ENCODE data around the gene KLC4. TPM values are rescaled to one million over a fixed set of nuclear protein-coding genes. Genes with fewer than 3 reads are reported as not detected.

KLC4 gene
- total and polyA plus RNA-seq, 9 of the 15 experiments (the other 6 are each of a cell fraction or from before 2014, with no cell fraction given), result 1.7 to 16.2 (median 7.7) TPM

DNA sequence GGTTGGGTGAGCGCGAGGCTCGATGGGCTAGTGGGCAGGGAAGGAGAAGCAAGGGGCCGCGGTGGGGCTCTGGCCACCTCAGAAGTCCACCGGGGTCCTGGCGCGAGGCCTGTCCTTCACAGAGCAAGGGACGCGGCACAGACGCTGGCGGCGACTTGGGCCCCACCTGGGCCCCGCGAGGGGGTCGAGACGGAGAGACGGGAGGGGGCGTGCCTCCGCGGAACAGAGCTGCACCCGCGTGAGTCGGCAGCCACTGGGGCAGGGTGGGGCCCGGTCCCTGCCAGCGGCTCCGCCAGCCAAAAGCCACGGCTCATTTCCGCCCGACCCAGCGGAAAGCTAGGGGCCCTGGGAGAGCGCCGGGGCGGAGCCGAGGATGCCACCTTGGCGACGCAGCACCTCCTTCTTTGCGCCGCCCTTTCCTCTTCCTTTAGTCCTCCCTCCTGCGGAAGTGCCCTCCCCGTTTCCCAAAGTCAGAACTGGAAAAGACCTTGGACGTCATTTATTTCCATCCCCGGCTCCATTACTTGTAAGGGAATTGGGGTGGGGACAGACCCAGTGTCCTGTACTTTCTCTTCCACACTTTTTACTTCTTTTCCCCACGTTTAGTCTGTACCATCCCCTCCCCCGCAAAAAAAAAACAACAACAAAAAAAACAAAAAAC lies 5.8 kb upstream of the KLC4 start, which contains the start of gene CUL7 (continued):
- TF ChIP-seq HDAC3 (IDR thresholded peaks at IDR 0.05; ENCODE audit: borderline replicate concordance, partially characterized antibody) (peak; percentile 65), ZNF3 (CRISPR knock-in tag; IDR thresholded peaks at IDR 0.05) (no peak; the same call in 1 of the 2 replicates), PHF20 (IDR thresholded peaks at IDR 0.05; ENCODE audit: partially characterized antibody) (peak; percentile 74), CBFA2T2 (conservative IDR thresholded peaks at IDR 0.05) (no peak), ZNF140 (CRISPR knock-in tag; IDR thresholded peaks at IDR 0.05) (no peak), NELFE (IDR thresholded peaks at IDR 0.05; ENCODE audit: insufficient read depth, insufficient read length) (no peak), RBM14 (IDR thresholded peaks at IDR 0.05; ENCODE audit: borderline replicate concordance, insufficient read depth, low read depth, low read length) (no peak), SMARCE1 (IDR thresholded peaks at IDR 0.05) (no peak; the same call in 1 of the 2 replicates), MAFG (tag; conservative IDR thresholded peaks at IDR 0.05) (no peak), ZFP30 (CRISPR knock-in tag; IDR thresholded peaks at IDR 0.05; ENCODE audit: borderline replicate concordance) (no peak; the same call in 1 of the 2 replicates), ZNF253 (CRISPR knock-in tag; conservative IDR thresholded peaks at IDR 0.05) (peak; percentile 51; the same call in 1 of the 2 replicates), HEY1 (CRISPR knock-in tag; IDR thresholded peaks at IDR 0.05; ENCODE audit: borderline replicate concordance) (peak; percentile 77; the same call in 1 of the 2 replicates), MAZ (CRISPR knock-in tag; conservative IDR thresholded peaks at IDR 0.05 in 1 of 2, IDR thresholded peaks at IDR 0.05 in 1 of 2) (peak; percentile 95 to 98), PHF8 (IDR thresholded peaks at IDR 0.05; ENCODE audit: borderline replicate concordance, low read length) (peak; percentile 96)
- TF ChIP-seq, protein P1, sequence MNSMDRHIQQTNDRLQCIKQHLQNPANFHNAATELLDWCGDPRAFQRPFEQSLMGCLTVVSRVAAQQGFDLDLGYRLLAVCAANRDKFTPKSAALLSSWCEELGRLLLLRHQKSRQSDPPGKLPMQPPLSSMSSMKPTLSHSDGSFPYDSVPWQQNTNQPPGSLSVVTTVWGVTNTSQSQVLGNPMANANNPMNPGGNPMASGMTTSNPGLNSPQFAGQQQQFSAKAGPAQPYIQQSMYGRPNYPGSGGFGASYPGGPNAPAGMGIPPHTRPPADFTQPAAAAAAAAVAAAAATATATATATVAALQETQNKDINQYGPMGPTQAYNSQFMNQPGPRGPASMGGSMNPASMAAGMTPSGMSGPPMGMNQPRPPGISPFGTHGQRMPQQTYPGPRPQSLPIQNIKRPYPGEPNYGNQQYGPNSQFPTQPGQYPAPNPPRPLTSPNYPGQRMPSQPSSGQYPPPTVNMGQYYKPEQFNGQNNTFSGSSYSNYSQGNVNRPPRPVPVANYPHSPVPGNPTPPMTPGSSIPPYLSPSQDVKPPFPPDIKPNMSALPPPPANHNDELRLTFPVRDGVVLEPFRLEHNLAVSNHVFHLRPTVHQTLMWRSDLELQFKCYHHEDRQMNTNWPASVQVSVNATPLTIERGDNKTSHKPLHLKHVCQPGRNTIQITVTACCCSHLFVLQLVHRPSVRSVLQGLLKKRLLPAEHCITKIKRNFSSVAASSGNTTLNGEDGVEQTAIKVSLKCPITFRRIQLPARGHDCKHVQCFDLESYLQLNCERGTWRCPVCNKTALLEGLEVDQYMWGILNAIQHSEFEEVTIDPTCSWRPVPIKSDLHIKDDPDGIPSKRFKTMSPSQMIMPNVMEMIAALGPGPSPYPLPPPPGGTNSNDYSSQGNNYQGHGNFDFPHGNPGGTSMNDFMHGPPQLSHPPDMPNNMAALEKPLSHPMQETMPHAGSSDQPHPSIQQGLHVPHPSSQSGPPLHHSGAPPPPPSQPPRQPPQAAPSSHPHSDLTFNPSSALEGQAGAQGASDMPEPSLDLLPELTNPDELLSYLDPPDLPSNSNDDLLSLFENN (IDR thresholded peaks at IDR 0.05; ENCODE audit: low read depth in 2 of 2, low read length in 2 of 2), result no peak
- TF ChIP-seq, protein P2, sequence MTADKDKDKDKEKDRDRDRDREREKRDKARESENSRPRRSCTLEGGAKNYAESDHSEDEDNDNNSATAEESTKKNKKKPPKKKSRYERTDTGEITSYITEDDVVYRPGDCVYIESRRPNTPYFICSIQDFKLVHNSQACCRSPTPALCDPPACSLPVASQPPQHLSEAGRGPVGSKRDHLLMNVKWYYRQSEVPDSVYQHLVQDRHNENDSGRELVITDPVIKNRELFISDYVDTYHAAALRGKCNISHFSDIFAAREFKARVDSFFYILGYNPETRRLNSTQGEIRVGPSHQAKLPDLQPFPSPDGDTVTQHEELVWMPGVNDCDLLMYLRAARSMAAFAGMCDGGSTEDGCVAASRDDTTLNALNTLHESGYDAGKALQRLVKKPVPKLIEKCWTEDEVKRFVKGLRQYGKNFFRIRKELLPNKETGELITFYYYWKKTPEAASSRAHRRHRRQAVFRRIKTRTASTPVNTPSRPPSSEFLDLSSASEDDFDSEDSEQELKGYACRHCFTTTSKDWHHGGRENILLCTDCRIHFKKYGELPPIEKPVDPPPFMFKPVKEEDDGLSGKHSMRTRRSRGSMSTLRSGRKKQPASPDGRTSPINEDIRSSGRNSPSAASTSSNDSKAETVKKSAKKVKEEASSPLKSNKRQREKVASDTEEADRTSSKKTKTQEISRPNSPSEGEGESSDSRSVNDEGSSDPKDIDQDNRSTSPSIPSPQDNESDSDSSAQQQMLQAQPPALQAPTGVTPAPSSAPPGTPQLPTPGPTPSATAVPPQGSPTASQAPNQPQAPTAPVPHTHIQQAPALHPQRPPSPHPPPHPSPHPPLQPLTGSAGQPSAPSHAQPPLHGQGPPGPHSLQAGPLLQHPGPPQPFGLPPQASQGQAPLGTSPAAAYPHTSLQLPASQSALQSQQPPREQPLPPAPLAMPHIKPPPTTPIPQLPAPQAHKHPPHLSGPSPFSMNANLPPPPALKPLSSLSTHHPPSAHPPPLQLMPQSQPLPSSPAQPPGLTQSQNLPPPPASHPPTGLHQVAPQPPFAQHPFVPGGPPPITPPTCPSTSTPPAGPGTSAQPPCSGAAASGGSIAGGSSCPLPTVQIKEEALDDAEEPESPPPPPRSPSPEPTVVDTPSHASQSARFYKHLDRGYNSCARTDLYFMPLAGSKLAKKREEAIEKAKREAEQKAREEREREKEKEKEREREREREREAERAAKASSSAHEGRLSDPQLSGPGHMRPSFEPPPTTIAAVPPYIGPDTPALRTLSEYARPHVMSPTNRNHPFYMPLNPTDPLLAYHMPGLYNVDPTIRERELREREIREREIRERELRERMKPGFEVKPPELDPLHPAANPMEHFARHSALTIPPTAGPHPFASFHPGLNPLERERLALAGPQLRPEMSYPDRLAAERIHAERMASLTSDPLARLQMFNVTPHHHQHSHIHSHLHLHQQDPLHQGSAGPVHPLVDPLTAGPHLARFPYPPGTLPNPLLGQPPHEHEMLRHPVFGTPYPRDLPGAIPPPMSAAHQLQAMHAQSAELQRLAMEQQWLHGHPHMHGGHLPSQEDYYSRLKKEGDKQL (CRISPR knock-in tag; IDR thresholded peaks at IDR 0.05; ENCODE audit: borderline replicate concordance), result no peak
- TF ChIP-seq, protein P3, sequence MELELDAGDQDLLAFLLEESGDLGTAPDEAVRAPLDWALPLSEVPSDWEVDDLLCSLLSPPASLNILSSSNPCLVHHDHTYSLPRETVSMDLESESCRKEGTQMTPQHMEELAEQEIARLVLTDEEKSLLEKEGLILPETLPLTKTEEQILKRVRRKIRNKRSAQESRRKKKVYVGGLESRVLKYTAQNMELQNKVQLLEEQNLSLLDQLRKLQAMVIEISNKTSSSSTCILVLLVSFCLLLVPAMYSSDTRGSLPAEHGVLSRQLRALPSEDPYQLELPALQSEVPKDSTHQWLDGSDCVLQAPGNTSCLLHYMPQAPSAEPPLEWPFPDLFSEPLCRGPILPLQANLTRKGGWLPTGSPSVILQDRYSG (tag; conservative IDR thresholded peaks at IDR 0.05; ENCODE audit: low read depth), result no peak
